ENCODE measurements around the gene RGS12. TPM values are rescaled to one million over a fixed set of nuclear protein-coding genes. Genes with fewer than 3 reads are reported as not detected.

RGS12 gene
- total RNA-seq, 4 donors from 2014 or later, result 22.2 to 33.3 (median 28.5) TPM

- peaks cover 0 to 4% (median 0%) of the 10 kb centered on the region in 4 donors for H3K4me1 ChIP-seq
- no peak within 1 kb of the TSS for H3K27ac ChIP-seq
- no peaks in the 10 kb centered on the region for H3K9me3 ChIP-seq
- peaks cover 0 to 32% (median 0%) of the 10 kb centered on the region in 3 donors for H3K36me3 ChIP-seq
- H3K4me3 ChIP-seq, result no peak within 1 kb of the TSS
- H3K27me3 ChIP-seq, result no peaks in the 10 kb centered on the region
- no peak for DNase-seq (ENCODE audit: low spot score in 2 of 2)
- WGBS, 2 donors, result 85 to 86% methylated on average over 67 to 70 of the region's 72 CpGs
- TF ChIP-seq POLR2A (IDR thresholded peaks at IDR 0.05) (no peak), EP300 (IDR thresholded peaks at IDR 0.05) (no peak)
- TF ChIP-seq, protein P1, sequence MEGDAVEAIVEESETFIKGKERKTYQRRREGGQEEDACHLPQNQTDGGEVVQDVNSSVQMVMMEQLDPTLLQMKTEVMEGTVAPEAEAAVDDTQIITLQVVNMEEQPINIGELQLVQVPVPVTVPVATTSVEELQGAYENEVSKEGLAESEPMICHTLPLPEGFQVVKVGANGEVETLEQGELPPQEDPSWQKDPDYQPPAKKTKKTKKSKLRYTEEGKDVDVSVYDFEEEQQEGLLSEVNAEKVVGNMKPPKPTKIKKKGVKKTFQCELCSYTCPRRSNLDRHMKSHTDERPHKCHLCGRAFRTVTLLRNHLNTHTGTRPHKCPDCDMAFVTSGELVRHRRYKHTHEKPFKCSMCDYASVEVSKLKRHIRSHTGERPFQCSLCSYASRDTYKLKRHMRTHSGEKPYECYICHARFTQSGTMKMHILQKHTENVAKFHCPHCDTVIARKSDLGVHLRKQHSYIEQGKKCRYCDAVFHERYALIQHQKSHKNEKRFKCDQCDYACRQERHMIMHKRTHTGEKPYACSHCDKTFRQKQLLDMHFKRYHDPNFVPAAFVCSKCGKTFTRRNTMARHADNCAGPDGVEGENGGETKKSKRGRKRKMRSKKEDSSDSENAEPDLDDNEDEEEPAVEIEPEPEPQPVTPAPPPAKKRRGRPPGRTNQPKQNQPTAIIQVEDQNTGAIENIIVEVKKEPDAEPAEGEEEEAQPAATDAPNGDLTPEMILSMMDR (IDR thresholded peaks at IDR 0.05), result no peak
These were observed 43.8 kb upstream of the RGS12 start, which contains the start of gene MSANTD1 for GRCh38 chr4:3248811-3249661. TSS of gene MSANTD1 (plus strand) at chr4:3249159. CDS start at chr4:3249223, 64 bp downstream.

- WGBS, 2 donors, result 86 to 93% methylated on average over 16 to 17 of the region's 20 CpGs
- no peaks in the 10 kb centered on the region for H3K27me3 ChIP-seq
- H3K4me1 ChIP-seq, result peaks cover 0 to 4% (median 0%) of the 10 kb centered on the region in 4 donors
- peaks cover 0 to 31% (median 0%) of the 10 kb centered on the region in 3 donors for H3K36me3 ChIP-seq
- H3K27ac ChIP-seq, result no peak overlapping the region
- no peak for DNase-seq (ENCODE audit: low spot score in 2 of 2)
- no peak for TF ChIP-seq EP300 (IDR thresholded peaks at IDR 0.05)
- no peak for TF ChIP-seq POLR2A (IDR thresholded peaks at IDR 0.05)
- TF ChIP-seq, protein P1 (IDR thresholded peaks at IDR 0.05), result no peak
- no peak overlapping the region for H3K4me3 ChIP-seq
- H3K9me3 ChIP-seq, result no peaks in the 10 kb centered on the region
These were observed 42.9 kb upstream of the RGS12 start for GRCh38 chr4:3249711-3250437.

- Histone ChIP-seq H3K4me1 (peaks cover 0 to 4% (median 0%) of the 10 kb centered on the region in 4 donors), H3K9me3 (no peaks in the 10 kb centered on the region), H3K4me3 (no peak overlapping the region), H3K27me3 (no peaks in the 10 kb centered on the region), H3K27ac (no peak overlapping the region), H3K36me3 (peaks cover 0 to 26% (median 0%) of the 10 kb centered on the region in 3 donors)
- TF ChIP-seq POLR2A (IDR thresholded peaks at IDR 0.05) (no peak), EP300 (IDR thresholded peaks at IDR 0.05) (no peak)
- TF ChIP-seq, protein P1 (IDR thresholded peaks at IDR 0.05), result no peak
- DNase-seq (ENCODE audit: low spot score in 2 of 2), result no peak
- 78 to 91% methylated on average over 8 to 10 of the region's 14 CpGs for WGBS, 2 donors
These were observed 42.3 kb upstream of the RGS12 start for GRCh38 chr4:3250438-3250955.

- no peak for DNase-seq (ENCODE audit: low spot score in 2 of 2)
These were observed 41.7 kb upstream of the RGS12 start for GRCh38 chr4:3250956-3251690.

More at GRCh38 chr4:3250956-3251690, 41.7 kb upstream of the RGS12 start:
- H3K36me3 ChIP-seq, result peaks cover 0 to 32% (median 0%) of the 10 kb centered on the region in 3 donors
- 89 to 91% methylated on average over 19 of the region's 19 CpGs for WGBS, 2 donors
- no peaks in the 10 kb centered on the region for H3K9me3 ChIP-seq
- no peaks in the 10 kb centered on the region for H3K27me3 ChIP-seq
- TF ChIP-seq EP300 (IDR thresholded peaks at IDR 0.05) (no peak), POLR2A (IDR thresholded peaks at IDR 0.05) (no peak)
- TF ChIP-seq, protein P1 (IDR thresholded peaks at IDR 0.05), result no peak
- no peak overlapping the region for H3K4me3 ChIP-seq
- H3K4me1 ChIP-seq, result peaks cover 0 to 4% (median 0%) of the 10 kb centered on the region in 4 donors
- no peak overlapping the region for H3K27ac ChIP-seq

All from tibial nerve (tissue), 4 donors.